ENCODE data around the gene OR10S1. TPM values are rescaled to one million over a fixed set of nuclear protein-coding genes. Genes with fewer than 3 reads are reported as not detected.

Gene OR10S1
- polyA plus RNA-seq, 3 donors = not detected

GRCh38 chr11:124012697-124013096, 35.1 kb upstream of the OR10S1 start, which contains the start of gene OR10G4:
Gene OR10G4 (plus strand): TSS chr11:124012997. CDS start chr11:124015575, 2,578 bp downstream.
- H3K27ac Mint-ChIP-seq = no peak within 1 kb of the TSS
- no peaks in the 10 kb centered on the region for H3K4me1 ChIP-seq (ENCODE audit: control insufficient read depth in 1 of 2, insufficient read depth in 2 of 2, low read length in 2 of 2)
- TF ChIP-seq CTCF (IDR thresholded peaks at IDR 0.05) = no peak
- no peaks in the 10 kb centered on the region for H3K36me3 Mint-ChIP-seq
- no peak within 1 kb of the TSS for H3K4me2 ChIP-seq (replicated peaks; ENCODE audit: extremely low read depth, low read length, poor library complexity, severe bottlenecking)
- no peak within 1 kb of the TSS for H3K9ac ChIP-seq (ENCODE audit: insufficient read depth, low read length, poor library complexity, severe bottlenecking)
- H3K9me3 Mint-ChIP-seq = peaks cover 0 to 3% (median 0%) of the 10 kb centered on the region in 7 donors
- H3K36me3 ChIP-seq (replicated peaks in 1 of 2; ENCODE audit: control insufficient read depth in 1 of 2, insufficient read depth in 2 of 2, low read length in 2 of 2) = no peaks in the 10 kb centered on the region
- H2AFZ ChIP-seq (ENCODE audit: insufficient read depth, low read depth, low read length, poor library complexity, severe bottlenecking) = no peak within 1 kb of the TSS
- no CpG with 5 or more reads among the region's 2 CpGs for WGBS (ENCODE audit: insufficient coverage)
- no peaks in the 10 kb centered on the region for H3K4me1 Mint-ChIP-seq
- no peak within 1 kb of the TSS for H3K4me3 Mint-ChIP-seq
- no peak for DNase-seq
- H3K79me2 ChIP-seq (ENCODE audit: insufficient read depth, low read length) = no peaks in the 10 kb centered on the region
- H3K27me3 ChIP-seq (ENCODE audit: control insufficient read depth in 2 of 2, insufficient read depth in 2 of 2, low read length in 2 of 2) = no peaks in the 10 kb centered on the region
- H4K20me1 ChIP-seq (ENCODE audit: insufficient read depth, low read length) = no peaks in the 10 kb centered on the region
- H3K27me3 Mint-ChIP-seq (ENCODE audit: low read depth in 3 of 3) = peaks cover 0 to 3% (median 0%) of the 10 kb centered on the region in 3 donors
- no peak within 1 kb of the TSS for H3K27ac ChIP-seq (ENCODE audit: low read depth in 1 of 2, low read length in 2 of 2)
- no peak within 1 kb of the TSS for H3K4me3 ChIP-seq (replicated peaks in 1 of 3; ENCODE audit: low read depth in 2 of 3, low read length in 3 of 3)
- intact Hi-C loops (cut with micrococcal nuclease) = no loop called here
- no peaks in the 10 kb centered on the region for H3K9me3 ChIP-seq (replicated peaks in 1 of 2; ENCODE audit: control insufficient read depth in 1 of 2, insufficient read depth in 1 of 2, low read length in 2 of 2)

- Histone ChIP-seq H3K79me2 (ENCODE audit: insufficient read depth, low read length) (no peaks in the 10 kb centered on the region), H4K20me1 (ENCODE audit: insufficient read depth, low read length) (no peaks in the 10 kb centered on the region), H3K4me2 (replicated peaks; ENCODE audit: extremely low read depth, low read length, poor library complexity, severe bottlenecking) (no peak within 1 kb of the TSS), H3K4me1 (ENCODE audit: control insufficient read depth in 1 of 2, insufficient read depth in 2 of 2, low read length in 2 of 2) (no peaks in the 10 kb centered on the region), H3K9ac (ENCODE audit: insufficient read depth, low read length, poor library complexity, severe bottlenecking) (no peak within 1 kb of the TSS), H3K36me3 (replicated peaks in 1 of 2; ENCODE audit: control insufficient read depth in 1 of 2, insufficient read depth in 2 of 2, low read length in 2 of 2) (no peaks in the 10 kb centered on the region), H3K4me3 (replicated peaks in 1 of 3; ENCODE audit: low read depth in 2 of 3, low read length in 3 of 3) (no peak within 1 kb of the TSS), H2AFZ (ENCODE audit: insufficient read depth, low read depth, low read length, poor library complexity, severe bottlenecking) (no peak within 1 kb of the TSS), H3K27ac (ENCODE audit: low read depth in 1 of 2, low read length in 2 of 2) (no peak within 1 kb of the TSS), H3K9me3 (replicated peaks in 1 of 2; ENCODE audit: control insufficient read depth in 1 of 2, insufficient read depth in 1 of 2, low read length in 2 of 2) (no peaks in the 10 kb centered on the region), H3K27me3 (ENCODE audit: control insufficient read depth in 2 of 2, insufficient read depth in 2 of 2, low read length in 2 of 2) (no peaks in the 10 kb centered on the region)
- H3K4me3 Mint-ChIP-seq = no peak within 1 kb of the TSS
- no peak for TF ChIP-seq CTCF (IDR thresholded peaks at IDR 0.05)
- H3K36me3 Mint-ChIP-seq = no peaks in the 10 kb centered on the region
- no peaks in the 10 kb centered on the region for H3K4me1 Mint-ChIP-seq
- no CpG with 5 or more reads among the region's 1 CpG for WGBS (ENCODE audit: insufficient coverage)
- intact Hi-C loops (cut with micrococcal nuclease) = no loop called here
- H3K9me3 Mint-ChIP-seq = peaks cover 0 to 3% (median 1%) of the 10 kb centered on the region in 7 donors
- peaks cover 1 to 3% (median 3%) of the 10 kb centered on the region in 3 donors for H3K27me3 Mint-ChIP-seq (ENCODE audit: low read depth in 3 of 3)
- no peak for DNase-seq
- no peak within 1 kb of the TSS for H3K27ac Mint-ChIP-seq
These were observed 17.5 kb upstream of the OR10S1 start, which contains the start of gene OR10G6 for GRCh38 chr11:123995119-123995518. Gene OR10G6 (minus strand): TSS chr11:123995161. CDS start chr11:123995161, 0 bp downstream.

Measured in CD14-positive monocyte (primary cell).